Thyroid gland (tissue), 4 donors: Measurements from ENCODE around the gene CSNK2A1. TPM values are rescaled to one million over a fixed set of nuclear protein-coding genes. Genes with fewer than 3 reads are reported as not detected.

Source experiments
- DNase-seq, 2 donors: peaks; one replicate each; pipeline ENCODE4 v3.0.0-alpha.2; 2019
- H3K27ac ChIP-seq, 3 donors: fragments of 200-600 bp; sonication (generic); 1 replicate in 2 of 3; 2 replicates in 1 of 3; pipeline ENCODE4 v1.5.1; 2016 to 2019; ENCODE audit warnings: mild to moderate bottlenecking in 1 of 3, moderate library complexity in 1 of 3
- H3K27me3 ChIP-seq: fragments of 200-600 bp; sonication (generic); one replicate; pipeline ENCODE4 v1.5.1; 2019
- H3K36me3 ChIP-seq, 2 donors: fragments of 200-600 bp; sonication (generic); one replicate each; pipeline ENCODE4 v1.5.1; 2016 to 2019
- H3K4me1 ChIP-seq, 2 donors: fragments of 200-600 bp; sonication (generic); one replicate each; pipeline ENCODE4 v1.5.1; 2017 to 2019
- H3K4me3 ChIP-seq, 3 donors: fragments of 200-600 bp; sonication (generic); replicated peaks in 1 of 3; 1 replicate in 2 of 3; 2 replicates in 1 of 3; pipeline ENCODE4 v1.5.1; 2016; ENCODE audit warnings: mild to moderate bottlenecking in 1 of 3
- H3K9me3 ChIP-seq: fragments of 200-600 bp; sonication (generic); one replicate; pipeline ENCODE4 v1.5.1; 2017
- POLR2A ChIP-seq, 2 donors: fragments of 450-650 bp; IDR thresholded peaks; one replicate each; pipeline ENCODE4 v1.6.1; 2017; ENCODE audit warnings: antibody characterized with exemption in 2 of 2, mild to moderate bottlenecking in 2 of 2, moderate library complexity in 1 of 2
- WGBS, 2 donors: methylation state at CpG; one replicate each; pipeline ENCODE4 v1.1.5; 2017; 5-methylcytosine and 5-hydroxymethylcytosine counted together
- intact Hi-C: fragments of 100-400 bp; cut with DNase I; formaldehyde crosslinking; loops from one replicate; pipeline ENCODE4 v1.15.1; 2023
- total RNA-seq, 4 donors: library from RNA; depleted of rRNA; stranded (reverse); fragments of >200 nt; gene quantifications; one replicate each; pipeline ENCODE4 v1.2.3, GENCODE V29; 2016
- TF ChIP-seq, protein P1 (sequence below), 6 experiments: fragments of 200-600 bp in 3 of 6; fragments of 450-650 bp in 3 of 6; sonication (generic) in 3 of 6; IDR thresholded peaks; one replicate each; pipeline ENCODE4 v1.5.1; 2016 to 2019; ENCODE audit warnings: antibody characterized with exemption in 6 of 6, mild to moderate bottlenecking in 2 of 6, inconsistent platforms in 1 of 6, moderate library complexity in 1 of 6

CSNK2A1 gene
- total RNA-seq, 4 donors from 2014 or later: 88.0 to 153 (median 105) TPM

DNA sequence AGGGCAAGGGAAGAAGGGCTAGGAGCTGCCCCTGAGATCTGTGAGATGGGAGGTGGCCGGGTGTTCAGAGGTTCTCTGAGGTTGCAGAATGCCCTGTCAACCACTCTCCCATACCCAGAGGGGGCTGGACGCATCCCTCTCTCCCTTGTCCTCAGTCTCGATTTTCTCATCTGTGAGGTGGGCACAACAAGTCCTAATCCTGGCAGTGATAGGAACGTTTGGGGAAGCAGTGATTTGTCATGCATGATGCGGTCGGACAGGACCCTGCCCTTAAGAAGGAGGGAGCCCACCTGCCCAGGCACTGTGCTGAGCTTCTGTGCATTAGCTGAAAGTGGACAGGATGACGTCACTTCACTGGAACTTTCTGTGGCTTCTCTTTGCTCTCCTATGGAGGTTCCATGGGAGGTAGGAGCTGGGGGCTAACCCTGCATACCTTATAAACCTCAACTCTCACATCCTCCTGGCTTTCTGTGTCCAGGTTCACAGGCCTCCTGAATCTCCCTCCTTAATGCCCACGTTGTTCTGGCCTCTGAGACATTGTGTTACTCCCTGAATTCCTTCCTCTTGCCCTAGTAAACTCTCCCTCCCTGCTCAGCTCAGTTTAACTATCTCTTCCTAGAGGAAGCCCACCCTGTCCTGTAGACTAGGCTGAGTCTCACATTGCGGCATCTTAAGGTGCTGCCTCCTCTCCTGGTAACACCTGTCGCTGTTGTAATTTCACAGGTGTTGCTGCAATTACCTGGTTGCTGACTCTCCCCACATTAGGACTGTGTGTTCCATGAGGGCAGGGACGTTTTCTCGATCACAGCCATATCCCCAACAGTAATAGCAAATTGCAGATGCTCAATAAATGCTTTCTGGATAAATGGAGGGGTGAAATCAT is 30.1 kb upstream of the CSNK2A1 start:
- no peak overlapping the region for H3K4me3 ChIP-seq
- H3K36me3 ChIP-seq: no peaks in the 10 kb centered on the region
- TF ChIP-seq, protein P1, sequence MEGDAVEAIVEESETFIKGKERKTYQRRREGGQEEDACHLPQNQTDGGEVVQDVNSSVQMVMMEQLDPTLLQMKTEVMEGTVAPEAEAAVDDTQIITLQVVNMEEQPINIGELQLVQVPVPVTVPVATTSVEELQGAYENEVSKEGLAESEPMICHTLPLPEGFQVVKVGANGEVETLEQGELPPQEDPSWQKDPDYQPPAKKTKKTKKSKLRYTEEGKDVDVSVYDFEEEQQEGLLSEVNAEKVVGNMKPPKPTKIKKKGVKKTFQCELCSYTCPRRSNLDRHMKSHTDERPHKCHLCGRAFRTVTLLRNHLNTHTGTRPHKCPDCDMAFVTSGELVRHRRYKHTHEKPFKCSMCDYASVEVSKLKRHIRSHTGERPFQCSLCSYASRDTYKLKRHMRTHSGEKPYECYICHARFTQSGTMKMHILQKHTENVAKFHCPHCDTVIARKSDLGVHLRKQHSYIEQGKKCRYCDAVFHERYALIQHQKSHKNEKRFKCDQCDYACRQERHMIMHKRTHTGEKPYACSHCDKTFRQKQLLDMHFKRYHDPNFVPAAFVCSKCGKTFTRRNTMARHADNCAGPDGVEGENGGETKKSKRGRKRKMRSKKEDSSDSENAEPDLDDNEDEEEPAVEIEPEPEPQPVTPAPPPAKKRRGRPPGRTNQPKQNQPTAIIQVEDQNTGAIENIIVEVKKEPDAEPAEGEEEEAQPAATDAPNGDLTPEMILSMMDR (IDR thresholded peaks at IDR 0.05): no peak
- no peak for TF ChIP-seq POLR2A (IDR thresholded peaks at IDR 0.05)
- H3K4me1 ChIP-seq: peaks cover 5 to 11% of the 10 kb centered on the region in 2 donors
- no peaks in the 10 kb centered on the region for H3K27me3 ChIP-seq
- DNase-seq: no peak
- no peak overlapping the region for H3K27ac ChIP-seq
- WGBS, 2 donors: 69 to 79% methylated on average over 12 of the region's 12 CpGs
- H3K9me3 ChIP-seq: no peaks in the 10 kb centered on the region
- intact Hi-C loops: no loop called here

DNA sequence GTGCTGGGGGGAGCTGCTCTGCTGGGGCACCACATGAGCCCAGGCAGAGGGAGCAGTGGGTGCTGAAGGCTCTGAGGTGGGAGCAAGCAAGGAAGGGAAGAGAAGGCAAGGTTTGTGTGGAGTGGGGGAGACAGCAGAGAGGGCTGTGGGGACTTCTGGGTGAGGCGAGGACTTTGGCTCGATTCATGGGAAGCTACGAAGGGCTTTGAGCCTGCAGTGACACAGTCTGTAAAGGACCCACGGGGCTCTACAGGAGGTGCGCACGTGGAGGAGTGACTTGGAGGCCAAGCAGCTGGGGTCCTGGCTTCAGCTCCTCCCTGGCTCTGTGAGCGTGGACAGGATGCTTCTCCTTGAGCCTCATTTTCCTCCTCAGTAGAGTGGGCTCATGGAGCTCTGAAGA is 29.1 kb upstream of the CSNK2A1 start:
- Histone ChIP-seq H3K4me3 (no peak overlapping the region), H3K27ac (no peak overlapping the region), H3K27me3 (no peaks in the 10 kb centered on the region), H3K9me3 (no peaks in the 10 kb centered on the region), H3K36me3 (no peaks in the 10 kb centered on the region), H3K4me1 (peaks cover 5 to 11% of the 10 kb centered on the region in 2 donors)
- WGBS, 2 donors: 51 to 52% methylated on average over 7 of the region's 7 CpGs
- no peak for DNase-seq
- intact Hi-C loops: no loop called here
- TF ChIP-seq POLR2A (IDR thresholded peaks at IDR 0.05): no peak
- TF ChIP-seq, protein P1 (IDR thresholded peaks at IDR 0.05): no peak

DNA sequence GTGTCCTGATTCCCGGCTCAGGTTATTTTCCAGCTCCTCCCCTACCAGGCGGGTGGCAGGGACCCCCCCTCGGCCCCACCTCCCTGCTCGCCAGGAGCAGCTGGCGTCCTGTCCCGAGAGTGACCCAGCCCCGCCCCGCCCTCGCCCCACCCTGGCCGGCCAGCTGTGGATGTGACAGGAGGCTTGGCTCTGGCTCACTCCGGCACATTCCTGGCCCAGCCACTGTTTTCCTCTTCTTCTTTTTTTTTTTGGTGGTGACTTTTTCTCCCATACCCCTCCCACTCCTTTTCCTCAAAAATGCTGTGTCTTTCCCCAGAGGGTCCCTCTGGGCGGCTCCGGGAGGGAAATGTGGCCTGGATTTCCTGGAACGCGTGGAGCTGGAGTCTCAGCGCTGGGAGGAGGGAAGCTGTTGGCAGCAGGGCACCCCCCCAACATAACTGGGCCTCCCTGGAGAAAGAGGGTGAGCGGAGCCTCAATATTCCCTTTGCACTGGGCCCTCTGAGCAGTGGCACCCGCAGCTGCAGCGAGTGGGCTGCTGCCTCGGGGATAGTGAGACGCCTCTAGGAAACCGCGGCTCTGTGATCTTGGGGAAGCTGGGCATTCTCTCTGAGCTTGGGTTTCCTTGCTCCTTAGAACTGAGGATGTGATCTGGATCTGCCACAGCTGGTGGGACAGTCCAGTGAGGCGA is 28.3 kb upstream of the CSNK2A1 start:
- Histone ChIP-seq H3K36me3 (no peaks in the 10 kb centered on the region), H3K4me1 (peaks cover 5 to 11% of the 10 kb centered on the region in 2 donors), H3K4me3 (no peak overlapping the region), H3K27me3 (no peaks in the 10 kb centered on the region), H3K27ac (no peak overlapping the region), H3K9me3 (no peaks in the 10 kb centered on the region)
- intact Hi-C loops: no loop called here
- TF ChIP-seq, protein P1 (IDR thresholded peaks at IDR 0.05): no peak
- TF ChIP-seq POLR2A (IDR thresholded peaks at IDR 0.05): no peak
- WGBS, 2 donors: 10 to 13% methylated on average over 18 to 23 of the region's 24 CpGs
- DNase-seq: peak; percentile 47 to 52

DNA sequence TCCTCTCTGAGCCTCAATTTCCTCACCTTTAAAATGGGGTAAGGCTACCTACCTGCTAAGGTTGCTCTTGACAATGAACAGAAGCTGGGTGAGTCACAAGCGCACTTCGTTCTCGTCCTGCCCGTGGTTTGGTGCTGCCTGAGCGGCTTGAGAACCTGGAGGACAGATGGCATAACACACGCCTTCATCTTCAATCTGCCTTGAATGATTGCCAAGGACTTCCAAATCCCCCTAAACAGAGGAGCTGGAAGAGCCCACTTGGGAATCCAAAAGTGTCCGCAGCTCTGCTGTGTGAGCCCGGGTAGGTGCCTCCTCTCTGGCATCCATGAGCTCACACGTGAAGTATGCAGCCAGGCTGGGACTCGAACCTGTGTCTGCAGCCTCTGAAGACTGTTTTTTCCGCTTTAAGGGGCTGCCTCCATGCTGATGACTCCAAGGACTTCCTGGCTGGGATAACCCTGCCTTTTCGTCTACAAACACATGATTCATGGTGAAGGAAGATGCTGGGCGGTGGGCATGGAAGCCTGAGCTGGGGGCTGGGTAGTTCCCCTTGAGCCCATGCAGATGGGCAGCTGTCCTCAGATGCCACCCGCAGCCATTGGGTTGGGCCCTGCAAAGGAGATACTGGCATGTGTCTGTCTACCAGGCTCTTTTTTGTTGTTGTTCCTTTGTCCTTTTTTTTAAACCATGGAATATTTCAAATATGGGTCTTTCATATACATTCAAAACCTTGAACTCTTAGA is 25.3 kb upstream of the CSNK2A1 start:
- no peak overlapping the region for H3K4me3 ChIP-seq
- H3K27ac ChIP-seq: no peak overlapping the region
- 66 to 72% methylated on average over 10 to 14 of the region's 14 CpGs for WGBS, 2 donors
- no peaks in the 10 kb centered on the region for H3K36me3 ChIP-seq
- H3K9me3 ChIP-seq: no peaks in the 10 kb centered on the region
- intact Hi-C loops: loop anchor here (10.0 kb wide), 1 partner anchor 166 kb away; no protein-coding TSS in a partner anchor
- peaks cover 5 to 11% of the 10 kb centered on the region in 2 donors for H3K4me1 ChIP-seq
- no peak for DNase-seq
- TF ChIP-seq POLR2A (IDR thresholded peaks at IDR 0.05): no peak
- TF ChIP-seq, protein P1 (IDR thresholded peaks at IDR 0.05): no peak
- H3K27me3 ChIP-seq: no peaks in the 10 kb centered on the region
